ENCODE results near the gene ERMARD.

- TF ChIP-seq EZH2 (IDR thresholded peaks at IDR 0.05; ENCODE audit: insufficient read depth, poor library complexity, severe bottlenecking) (no peak), EZH2phosphoT487 (IDR thresholded peaks at IDR 0.05; ENCODE audit: insufficient read depth, low read depth) (no peak)
These were observed 59.6 kb downstream of the ERMARD start for GRCh38 chr6:169811072-169811471.
